Cardiac fibroblast (primary cell): Measurements from ENCODE around the gene ITGA11.

Source experiments
- DNase-seq, 2 donors: peaks; one replicate each; pipeline versions ENCODE4 v3.0.0 to v3.0.0-alpha.2; 2010; ENCODE audit warnings: low read depth in 2 of 2
- H3K4me3 ChIP-seq, 2 donors: replicated peaks in 1 of 2; 1 replicate in 1 of 2; 2 replicates in 1 of 2; pipeline ENCODE4 v1.5.1; 2011; ENCODE audit warnings: low read depth in 2 of 2, low read length in 2 of 2, mild to moderate bottlenecking in 2 of 2, moderate library complexity in 1 of 2
- CTCF ChIP-seq: IDR thresholded peaks from one replicate; pipeline ENCODE4 v1.5.1; 2011; ENCODE audit warnings: low read depth, mild to moderate bottlenecking, low read length, inconsistent platforms

Gene ITGA11

GRCh38 chr15:68449389-68449788 is 17.4 kb upstream of the ITGA11 start:
- no peak for DNase-seq
- TF ChIP-seq CTCF = no peak

GRCh38 chr15:68447976-68448755 is 16.2 kb upstream of the ITGA11 start:
- H3K4me3 ChIP-seq = no peak overlapping the region
- DNase-seq = no peak
- no peak for TF ChIP-seq CTCF

More at GRCh38 chr15:68449389-68449788, 17.4 kb upstream of the ITGA11 start:
- H3K4me3 ChIP-seq = no peak overlapping the region

- TF ChIP-seq CTCF = no peak
- DNase-seq = no peak
- H3K4me3 ChIP-seq = no peak overlapping the region
Measured at GRCh38 chr15:68447209-68447608, 15.2 kb upstream of the ITGA11 start.

- no peak for TF ChIP-seq CTCF
- DNase-seq = no peak
- H3K4me3 ChIP-seq = no peak overlapping the region
Measured at GRCh38 chr15:68445351-68445750, 13.4 kb upstream of the ITGA11 start.

- H3K4me3 ChIP-seq = no peak overlapping the region
- TF ChIP-seq CTCF = no peak
- DNase-seq = no peak
Measured at GRCh38 chr15:68444336-68444735, 12.4 kb upstream of the ITGA11 start.

GRCh38 chr15:68442903-68443302 is 10.9 kb upstream of the ITGA11 start:
- TF ChIP-seq CTCF = no peak
- no peak overlapping the region for H3K4me3 ChIP-seq
- no peak for DNase-seq

GRCh38 chr15:68442041-68442440 is 10.1 kb upstream of the ITGA11 start:
- H3K4me3 ChIP-seq = no peak overlapping the region
- no peak for TF ChIP-seq CTCF
- DNase-seq = no peak
